Measurements from ENCODE around the gene DOCK8. TPM values are rescaled to one million over a fixed set of nuclear protein-coding genes. Genes with fewer than 3 reads are reported as not detected.

Gene DOCK8
- total RNA-seq, 2 donors from 2014 or later, result 5.9 to 10.9 TPM

DNA sequence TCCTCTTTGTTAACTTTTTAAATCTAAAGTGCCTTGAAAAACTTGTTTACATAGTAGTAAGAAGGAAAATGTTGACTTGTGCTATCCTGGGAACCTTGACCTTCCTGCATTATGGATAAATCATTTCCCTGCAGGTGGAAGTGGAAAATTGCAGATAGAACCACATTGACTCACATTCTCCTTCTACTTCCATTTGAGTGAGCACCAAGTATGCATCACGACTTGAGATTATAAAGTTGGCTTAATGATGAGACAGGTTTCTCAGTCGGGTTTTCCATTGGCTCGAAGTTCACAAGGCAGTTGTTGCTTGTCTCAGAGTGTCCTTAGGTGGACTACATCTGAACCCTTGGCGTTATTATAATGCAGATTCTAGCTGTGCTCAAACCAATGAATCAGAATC is 39.9 kb downstream of the DOCK8 start:
- no peak overlapping the region for H3K4me3 ChIP-seq
- no peak for DNase-seq
- no peak for ATAC-seq
- 33 to 80% methylated on average over 4 of the region's 4 CpGs for WGBS, 2 donors
- TF ChIP-seq, protein P1, sequence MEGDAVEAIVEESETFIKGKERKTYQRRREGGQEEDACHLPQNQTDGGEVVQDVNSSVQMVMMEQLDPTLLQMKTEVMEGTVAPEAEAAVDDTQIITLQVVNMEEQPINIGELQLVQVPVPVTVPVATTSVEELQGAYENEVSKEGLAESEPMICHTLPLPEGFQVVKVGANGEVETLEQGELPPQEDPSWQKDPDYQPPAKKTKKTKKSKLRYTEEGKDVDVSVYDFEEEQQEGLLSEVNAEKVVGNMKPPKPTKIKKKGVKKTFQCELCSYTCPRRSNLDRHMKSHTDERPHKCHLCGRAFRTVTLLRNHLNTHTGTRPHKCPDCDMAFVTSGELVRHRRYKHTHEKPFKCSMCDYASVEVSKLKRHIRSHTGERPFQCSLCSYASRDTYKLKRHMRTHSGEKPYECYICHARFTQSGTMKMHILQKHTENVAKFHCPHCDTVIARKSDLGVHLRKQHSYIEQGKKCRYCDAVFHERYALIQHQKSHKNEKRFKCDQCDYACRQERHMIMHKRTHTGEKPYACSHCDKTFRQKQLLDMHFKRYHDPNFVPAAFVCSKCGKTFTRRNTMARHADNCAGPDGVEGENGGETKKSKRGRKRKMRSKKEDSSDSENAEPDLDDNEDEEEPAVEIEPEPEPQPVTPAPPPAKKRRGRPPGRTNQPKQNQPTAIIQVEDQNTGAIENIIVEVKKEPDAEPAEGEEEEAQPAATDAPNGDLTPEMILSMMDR (IDR thresholded peaks at IDR 0.05), result no peak
- no peak for TF ChIP-seq POLR2A (IDR thresholded peaks at IDR 0.05)
- H3K27me3 ChIP-seq, result no peaks in the 10 kb centered on the region
- peaks cover 5% of the 10 kb centered on the region for H3K4me1 ChIP-seq
- no peaks in the 10 kb centered on the region for H3K36me3 ChIP-seq (replicated peaks in 1 of 2; ENCODE audit: insufficient read depth in 1 of 2, low read depth in 2 of 2)
- H3K9me3 ChIP-seq, result no peaks in the 10 kb centered on the region
- no peak overlapping the region for H3K27ac ChIP-seq
- intact Hi-C loops (cut with DNase I), result no loop called here

DNA sequence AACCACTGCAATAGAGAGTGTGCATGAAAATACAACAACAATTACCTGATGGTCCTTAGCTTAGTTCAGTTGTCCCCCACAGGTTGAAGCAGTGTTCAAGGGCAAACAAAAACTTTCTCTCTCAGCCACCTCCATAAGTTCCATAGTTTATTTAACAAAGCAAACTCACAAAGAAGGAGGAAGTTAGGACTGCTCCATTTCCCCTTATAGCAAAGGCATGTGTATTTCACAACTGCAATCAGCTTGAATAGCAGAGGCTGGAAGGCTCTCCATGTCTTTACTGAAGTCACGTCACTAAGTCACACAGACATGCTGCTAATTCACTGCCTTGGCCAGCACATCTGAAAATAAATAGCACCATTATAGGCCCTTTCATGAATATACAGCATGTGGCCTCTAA is 43.3 kb downstream of the DOCK8 start:
- H3K4me3 ChIP-seq, result no peak overlapping the region
- no peaks in the 10 kb centered on the region for H3K27me3 ChIP-seq
- 47 to 67% methylated on average over 1 of the region's 1 CpG for WGBS, 2 donors
- ATAC-seq, result no peak
- intact Hi-C loops (cut with DNase I), result no loop called here
- DNase-seq, result peak in 1 of 4 donors; percentile 29
- H3K36me3 ChIP-seq (replicated peaks in 1 of 2; ENCODE audit: insufficient read depth in 1 of 2, low read depth in 2 of 2), result no peaks in the 10 kb centered on the region
- H3K27ac ChIP-seq, result no peak overlapping the region
- no peaks in the 10 kb centered on the region for H3K9me3 ChIP-seq
- TF ChIP-seq, protein P1 (IDR thresholded peaks at IDR 0.05), result no peak
- H3K4me1 ChIP-seq, result peaks cover 5% of the 10 kb centered on the region

DNA sequence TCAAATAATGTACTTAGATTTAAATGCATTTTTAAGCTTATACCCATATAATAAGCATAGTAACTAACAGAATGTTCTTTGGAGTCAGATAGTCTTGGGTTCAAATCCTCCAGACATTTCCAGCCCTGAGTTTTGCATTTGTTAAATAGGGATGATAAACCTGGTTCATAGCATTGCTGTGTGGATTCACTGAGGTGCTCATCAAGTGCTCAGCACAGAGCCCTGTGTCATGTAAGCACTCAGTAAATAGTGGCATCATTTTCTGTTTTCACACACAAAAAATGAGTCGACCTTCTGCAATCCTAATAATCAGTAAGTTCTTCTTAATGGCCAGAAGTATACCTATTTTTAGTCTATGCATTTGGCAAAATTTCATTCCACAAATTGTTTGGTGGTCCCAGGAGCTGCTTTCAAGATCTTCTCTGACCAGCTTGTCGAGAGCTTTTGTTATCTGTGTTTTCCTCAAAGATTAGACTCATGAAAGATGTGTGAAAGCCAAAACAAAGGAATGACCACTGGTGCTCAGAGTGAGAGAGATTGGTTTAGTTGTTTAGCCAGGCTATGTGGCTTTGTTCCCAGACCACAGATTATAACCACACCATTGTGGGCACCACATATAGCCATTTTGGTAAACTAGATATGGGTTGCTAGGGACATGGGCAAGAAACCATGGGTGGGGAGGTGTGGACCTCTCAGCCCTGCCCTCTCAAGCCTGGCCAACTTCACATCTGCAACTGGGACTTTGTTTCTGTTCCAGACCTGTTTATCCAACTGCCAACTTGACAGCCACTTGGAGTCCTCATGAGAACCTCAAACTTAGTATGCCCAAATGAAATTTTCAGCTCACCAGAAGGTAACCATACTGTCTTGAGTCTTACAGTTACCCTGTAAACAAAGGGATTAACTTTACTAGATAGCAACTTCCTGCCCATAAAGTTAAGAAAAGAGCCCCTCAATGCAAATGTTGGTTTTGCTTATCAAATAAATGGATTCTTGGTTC is 45.0 kb downstream of the DOCK8 start:
- Histone ChIP-seq H3K27ac (no peak overlapping the region), H3K4me3 (no peak overlapping the region), H3K9me3 (no peaks in the 10 kb centered on the region), H3K36me3 (replicated peaks in 1 of 2; ENCODE audit: insufficient read depth in 1 of 2, low read depth in 2 of 2) (no peaks in the 10 kb centered on the region), H3K27me3 (no peaks in the 10 kb centered on the region), H3K4me1 (no peaks in the 10 kb centered on the region)
- 43 to 59% methylated on average over 2 of the region's 2 CpGs for WGBS, 2 donors
- ATAC-seq (no peak), DNase-seq (no peak)
- no peak for TF ChIP-seq POLR2A (IDR thresholded peaks at IDR 0.05)
- TF ChIP-seq, protein P1 (IDR thresholded peaks at IDR 0.05), result no peak
- intact Hi-C loops (cut with DNase I), result no loop called here

DNA sequence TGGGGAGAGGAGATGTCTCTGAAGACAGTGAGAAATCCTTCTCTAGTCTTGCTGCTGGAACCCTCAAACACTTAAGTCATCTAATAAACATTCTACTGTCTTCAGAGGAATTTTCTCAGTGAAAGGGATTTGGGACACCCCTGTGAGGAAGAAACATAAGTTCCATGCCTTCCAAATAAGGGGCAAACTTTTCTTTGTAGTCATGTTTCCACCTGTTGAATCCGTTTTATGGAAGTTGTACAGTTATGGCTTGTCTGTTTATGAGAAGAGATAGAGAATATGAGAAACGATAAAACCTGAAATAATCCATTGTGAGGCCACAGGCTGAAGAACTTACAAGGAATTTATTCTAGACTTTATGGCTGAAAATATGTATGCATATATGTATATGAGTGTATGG is 49.6 kb downstream of the DOCK8 start:
- H3K9me3 ChIP-seq, result no peaks in the 10 kb centered on the region
- intact Hi-C loops (cut with DNase I), result no loop called here
- H3K36me3 ChIP-seq (replicated peaks in 1 of 2; ENCODE audit: insufficient read depth in 1 of 2, low read depth in 2 of 2), result no peaks in the 10 kb centered on the region
- ATAC-seq (no peak), DNase-seq (no peak)
- TF ChIP-seq, protein P1 (IDR thresholded peaks at IDR 0.05), result no peak
- TF ChIP-seq POLR2A (IDR thresholded peaks at IDR 0.05), result no peak
- H3K27me3 ChIP-seq, result no peaks in the 10 kb centered on the region
- H3K4me3 ChIP-seq, result no peak overlapping the region
- no peak overlapping the region for H3K27ac ChIP-seq
- 47 to 57% methylated on average over 2 of the region's 2 CpGs for WGBS, 2 donors
- H3K4me1 ChIP-seq, result no peaks in the 10 kb centered on the region
